Measurements from ENCODE around the gene SLC9A4.

- TF ChIP-seq, protein P1, sequence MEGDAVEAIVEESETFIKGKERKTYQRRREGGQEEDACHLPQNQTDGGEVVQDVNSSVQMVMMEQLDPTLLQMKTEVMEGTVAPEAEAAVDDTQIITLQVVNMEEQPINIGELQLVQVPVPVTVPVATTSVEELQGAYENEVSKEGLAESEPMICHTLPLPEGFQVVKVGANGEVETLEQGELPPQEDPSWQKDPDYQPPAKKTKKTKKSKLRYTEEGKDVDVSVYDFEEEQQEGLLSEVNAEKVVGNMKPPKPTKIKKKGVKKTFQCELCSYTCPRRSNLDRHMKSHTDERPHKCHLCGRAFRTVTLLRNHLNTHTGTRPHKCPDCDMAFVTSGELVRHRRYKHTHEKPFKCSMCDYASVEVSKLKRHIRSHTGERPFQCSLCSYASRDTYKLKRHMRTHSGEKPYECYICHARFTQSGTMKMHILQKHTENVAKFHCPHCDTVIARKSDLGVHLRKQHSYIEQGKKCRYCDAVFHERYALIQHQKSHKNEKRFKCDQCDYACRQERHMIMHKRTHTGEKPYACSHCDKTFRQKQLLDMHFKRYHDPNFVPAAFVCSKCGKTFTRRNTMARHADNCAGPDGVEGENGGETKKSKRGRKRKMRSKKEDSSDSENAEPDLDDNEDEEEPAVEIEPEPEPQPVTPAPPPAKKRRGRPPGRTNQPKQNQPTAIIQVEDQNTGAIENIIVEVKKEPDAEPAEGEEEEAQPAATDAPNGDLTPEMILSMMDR (IDR thresholded peaks at IDR 0.05; ENCODE audit: extremely low read depth in 1 of 2, insufficient read depth in 1 of 2, low read depth in 1 of 2, low read length in 2 of 2): no peak
- no peak for TF ChIP-seq POLR2AphosphoS5 (IDR thresholded peaks at IDR 0.05; ENCODE audit: insufficient read depth, low read depth, low read length)
- TF ChIP-seq JUN (IDR thresholded peaks at IDR 0.05; ENCODE audit: borderline replicate concordance, insufficient read depth, insufficient read length, low read depth): no peak
- TF ChIP-seq POLR2A (IDR thresholded peaks at IDR 0.05; ENCODE audit: low read depth, low read length): no peak
Measured at GRCh38 chr2:102513355-102513939, 40.4 kb downstream of the SLC9A4 start.

Data from endothelial cell of umbilical vein (primary cell).